CD14-positive monocyte (primary cell): Measurements from ENCODE around the gene GPRC5A. TPM values are rescaled to one million over a fixed set of nuclear protein-coding genes. Genes with fewer than 3 reads are reported as not detected.

Experiments used
- DNase-seq, 3 donors: peaks; one replicate each; pipeline ENCODE4 v3.0.0-alpha.2; 2011 to 2022
- H2AFZ ChIP-seq: 2 replicates; pipeline ENCODE4 v1.6.0; 2012; ENCODE audit warnings: mild to moderate bottlenecking, low read depth, low read length, inconsistent platforms; ENCODE audit not compliant: insufficient read depth, poor library complexity, severe bottlenecking
- H3K27ac ChIP-seq, 2 donors: 1 replicate in 1 of 2; 2 replicates in 1 of 2; pipeline ENCODE4 v1.5.1; 2012 to 2013; ENCODE audit warnings: low read length in 2 of 2, control low read depth in 1 of 2, inconsistent platforms in 1 of 2, low read depth in 1 of 2, mild to moderate bottlenecking in 1 of 2
- H3K27me3 ChIP-seq, 2 donors: one replicate each; pipeline versions ENCODE4 v1.6.0 to v1.6.1; 2011 to 2013; ENCODE audit warnings: low read length in 2 of 2; ENCODE audit not compliant: control insufficient read depth in 2 of 2, insufficient read depth in 2 of 2
- H3K36me3 ChIP-seq, 2 donors: replicated peaks in 1 of 2; 1 replicate in 1 of 2; 2 replicates in 1 of 2; pipeline versions ENCODE4 v1.5.1 to v1.6.1; 2012 to 2013; ENCODE audit warnings: low read length in 2 of 2, control low read depth in 1 of 2, inconsistent platforms in 1 of 2, mild to moderate bottlenecking in 1 of 2; ENCODE audit not compliant: insufficient read depth in 2 of 2, control insufficient read depth in 1 of 2
- H3K4me1 ChIP-seq, 2 donors: 1 replicate in 1 of 2; 2 replicates in 1 of 2; pipeline versions ENCODE4 v1.5.1 to v1.6.1; 2012 to 2013; ENCODE audit warnings: low read length in 2 of 2, control low read depth in 1 of 2, inconsistent platforms in 1 of 2, mild to moderate bottlenecking in 1 of 2, moderate library complexity in 1 of 2; ENCODE audit not compliant: insufficient read depth in 2 of 2, control insufficient read depth in 1 of 2
- H3K4me2 ChIP-seq: replicated peaks from 2 replicates; pipeline ENCODE3; 2012; ENCODE audit warnings: low read length, moderate library complexity, mild to moderate bottlenecking; ENCODE audit not compliant: poor library complexity, severe bottlenecking; ENCODE audit errors: extremely low read depth
- H3K4me3 ChIP-seq, 3 experiments: fragments of 200-600 bp in 1 of 3; sonication (generic) in 1 of 3; replicated peaks in 1 of 3; 1 replicate in 2 of 3; 2 replicates in 1 of 3; pipeline ENCODE4 v1.5.1; 2011 to 2013; ENCODE audit warnings: low read length in 3 of 3, mild to moderate bottlenecking in 3 of 3, control low read depth in 2 of 3, low read depth in 2 of 3, inconsistent platforms in 1 of 3, moderate library complexity in 1 of 3
- H3K79me2 ChIP-seq: 2 replicates; pipeline ENCODE4 v1.6.0; 2012; ENCODE audit warnings: mild to moderate bottlenecking, control low read depth, inconsistent platforms, low read length, moderate library complexity; ENCODE audit not compliant: insufficient read depth
- H3K9ac ChIP-seq: 2 replicates; pipeline ENCODE4 v1.6.0; 2017; ENCODE audit warnings: low read length, mild to moderate bottlenecking; ENCODE audit not compliant: insufficient read depth, poor library complexity, severe bottlenecking
- H3K9me3 ChIP-seq, 2 donors: replicated peaks in 1 of 2; 1 replicate in 1 of 2; 2 replicates in 1 of 2; pipeline versions ENCODE4 v1.5.1 to v1.6.1; 2012 to 2013; ENCODE audit warnings: low read length in 2 of 2, control low read depth in 1 of 2; ENCODE audit not compliant: control insufficient read depth in 1 of 2, insufficient read depth in 1 of 2
- H4K20me1 ChIP-seq: 2 replicates; pipeline ENCODE4 v1.6.0; 2012; ENCODE audit warnings: mild to moderate bottlenecking, low read length, control low read depth, moderate library complexity; ENCODE audit not compliant: insufficient read depth
- H3K27ac Mint-ChIP-seq, 7 donors: one replicate each; pipeline ENCODE4 v1.8.0; 2020; ENCODE audit warnings: mild to moderate bottlenecking in 7 of 7, mixed read lengths in 7 of 7, moderate library complexity in 6 of 7, inconsistent platforms in 2 of 7
- H3K27me3 Mint-ChIP-seq, 3 donors: one replicate each; pipeline ENCODE4 v1.8.0; 2021 to 2022; ENCODE audit warnings: low read depth in 3 of 3, mild to moderate bottlenecking in 3 of 3, mixed read lengths in 3 of 3, moderate library complexity in 3 of 3, inconsistent platforms in 1 of 3
- H3K36me3 Mint-ChIP-seq, 2 donors: one replicate each; pipeline ENCODE4 v1.8.0; 2020; ENCODE audit warnings: mixed read lengths in 2 of 2, inconsistent platforms in 1 of 2, mild to moderate bottlenecking in 1 of 2
- H3K4me1 Mint-ChIP-seq: one replicate; pipeline ENCODE4 v1.8.0; 2020; ENCODE audit warnings: mild to moderate bottlenecking, mixed read lengths
- H3K4me3 Mint-ChIP-seq, 2 donors: one replicate each; pipeline ENCODE4 v1.8.0; 2020; ENCODE audit warnings: mild to moderate bottlenecking in 2 of 2, mixed read lengths in 2 of 2, moderate library complexity in 1 of 2
- H3K9me3 Mint-ChIP-seq, 7 donors: one replicate each; pipeline ENCODE4 v1.8.0; 2020 to 2022; ENCODE audit warnings: mixed read lengths in 7 of 7, mild to moderate bottlenecking in 6 of 7, moderate library complexity in 6 of 7, inconsistent platforms in 2 of 7
- whole genome bisulfite sequencing: methylation state at CpG from one replicate; pipeline ENCODE4 v1.1.5; 2013; ENCODE audit warnings: missing lambda C conversion rate; ENCODE audit not compliant: insufficient coverage; 5-methylcytosine and 5-hydroxymethylcytosine counted together
- intact Hi-C, 2 donors: fragments of 100-400 bp; cut with micrococcal nuclease; formaldehyde crosslinking; loops; one replicate each; pipeline versions ENCODE4 v1.15.0 to v1.15.1; 2023
- polyA plus RNA-seq, 3 donors: library from polyadenylated mRNA; depleted of rRNA in 1 of 3; unstranded in 2 of 3; stranded (reverse) in 1 of 3; fragments of 300-500 nt in 2 of 3; fragments of >200 nt in 1 of 3; fragmentation: Illumina TruSeq in 2 of 3; gene quantifications; 1 replicate in 2 of 3; 2 replicates in 1 of 3; pipeline ENCODE4 v1.2.3, GENCODE V29; 2012 to 2021
- TF ChIP-seq, protein P1 (sequence below): fragments of 200-600 bp; IDR thresholded peaks from one replicate; pipeline ENCODE4 v1.8.0; 2022; ENCODE audit warnings: antibody characterized with exemption, mild to moderate bottlenecking

The GPRC5A gene
- polyA plus RNA-seq, 3 donors = 0.43 TPM; not detected in 2

DNA sequence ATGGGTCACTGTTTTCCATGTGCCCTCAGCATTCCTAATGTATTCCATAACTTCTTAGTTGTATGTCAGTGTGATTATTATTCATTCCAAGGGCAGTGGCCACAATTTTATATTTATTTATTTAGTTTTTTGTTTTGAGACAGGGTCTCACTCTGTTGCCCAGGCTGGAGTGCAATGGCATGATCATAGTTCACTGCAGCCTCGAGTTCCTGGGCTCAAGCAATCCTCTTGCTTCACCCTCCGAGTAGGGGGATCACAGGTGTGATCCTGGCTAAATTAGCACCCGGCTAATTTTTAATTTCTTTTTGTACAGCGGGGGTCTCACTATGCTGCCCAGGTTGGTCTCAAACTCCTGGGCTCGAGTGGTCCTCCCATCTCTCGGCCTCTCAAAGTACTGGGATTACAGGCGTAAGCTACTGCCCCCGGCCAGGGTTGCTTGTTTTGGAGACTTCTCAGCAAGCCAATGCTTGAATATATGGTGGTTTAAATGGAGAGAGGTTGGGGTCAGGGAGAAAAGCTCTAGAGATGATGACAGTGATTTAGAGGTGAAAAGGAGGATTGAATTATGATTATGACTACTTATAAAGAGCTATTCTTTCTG lies 7.6 kb downstream of the GPRC5A start:
- H4K20me1 ChIP-seq = no peaks in the 10 kb centered on the region
- H3K36me3 ChIP-seq = no peaks in the 10 kb centered on the region
- TF ChIP-seq, protein P1, sequence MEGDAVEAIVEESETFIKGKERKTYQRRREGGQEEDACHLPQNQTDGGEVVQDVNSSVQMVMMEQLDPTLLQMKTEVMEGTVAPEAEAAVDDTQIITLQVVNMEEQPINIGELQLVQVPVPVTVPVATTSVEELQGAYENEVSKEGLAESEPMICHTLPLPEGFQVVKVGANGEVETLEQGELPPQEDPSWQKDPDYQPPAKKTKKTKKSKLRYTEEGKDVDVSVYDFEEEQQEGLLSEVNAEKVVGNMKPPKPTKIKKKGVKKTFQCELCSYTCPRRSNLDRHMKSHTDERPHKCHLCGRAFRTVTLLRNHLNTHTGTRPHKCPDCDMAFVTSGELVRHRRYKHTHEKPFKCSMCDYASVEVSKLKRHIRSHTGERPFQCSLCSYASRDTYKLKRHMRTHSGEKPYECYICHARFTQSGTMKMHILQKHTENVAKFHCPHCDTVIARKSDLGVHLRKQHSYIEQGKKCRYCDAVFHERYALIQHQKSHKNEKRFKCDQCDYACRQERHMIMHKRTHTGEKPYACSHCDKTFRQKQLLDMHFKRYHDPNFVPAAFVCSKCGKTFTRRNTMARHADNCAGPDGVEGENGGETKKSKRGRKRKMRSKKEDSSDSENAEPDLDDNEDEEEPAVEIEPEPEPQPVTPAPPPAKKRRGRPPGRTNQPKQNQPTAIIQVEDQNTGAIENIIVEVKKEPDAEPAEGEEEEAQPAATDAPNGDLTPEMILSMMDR = no peak
- peaks cover 6 to 7% of the 10 kb centered on the region in 2 donors for H3K4me1 ChIP-seq
- H2AFZ ChIP-seq = no peak overlapping the region
- H3K79me2 ChIP-seq = no peaks in the 10 kb centered on the region
- Mint-ChIP-seq H3K36me3 (no peaks in the 10 kb centered on the region), H3K4me1 (peaks cover 6% of the 10 kb centered on the region), H3K9me3 (no peaks in the 10 kb centered on the region), H3K27me3 (peaks cover 0 to 4% (median 2%) of the 10 kb centered on the region in 3 donors), H3K4me3 (no peak overlapping the region), H3K27ac (peak overlapping the region in 2 of 7 donors; percentile 12 to 53)
- no peak for DNase-seq
- intact Hi-C loops = no loop called here
- no peaks in the 10 kb centered on the region for H3K9me3 ChIP-seq
- no peaks in the 10 kb centered on the region for H3K27me3 ChIP-seq
- no peak overlapping the region for H3K27ac ChIP-seq
- H3K4me2 ChIP-seq = no peak overlapping the region
- H3K9ac ChIP-seq = no peak overlapping the region
- H3K4me3 ChIP-seq = no peak overlapping the region
- 95% methylated on average over 7 of the region's 8 CpGs for WGBS

DNA sequence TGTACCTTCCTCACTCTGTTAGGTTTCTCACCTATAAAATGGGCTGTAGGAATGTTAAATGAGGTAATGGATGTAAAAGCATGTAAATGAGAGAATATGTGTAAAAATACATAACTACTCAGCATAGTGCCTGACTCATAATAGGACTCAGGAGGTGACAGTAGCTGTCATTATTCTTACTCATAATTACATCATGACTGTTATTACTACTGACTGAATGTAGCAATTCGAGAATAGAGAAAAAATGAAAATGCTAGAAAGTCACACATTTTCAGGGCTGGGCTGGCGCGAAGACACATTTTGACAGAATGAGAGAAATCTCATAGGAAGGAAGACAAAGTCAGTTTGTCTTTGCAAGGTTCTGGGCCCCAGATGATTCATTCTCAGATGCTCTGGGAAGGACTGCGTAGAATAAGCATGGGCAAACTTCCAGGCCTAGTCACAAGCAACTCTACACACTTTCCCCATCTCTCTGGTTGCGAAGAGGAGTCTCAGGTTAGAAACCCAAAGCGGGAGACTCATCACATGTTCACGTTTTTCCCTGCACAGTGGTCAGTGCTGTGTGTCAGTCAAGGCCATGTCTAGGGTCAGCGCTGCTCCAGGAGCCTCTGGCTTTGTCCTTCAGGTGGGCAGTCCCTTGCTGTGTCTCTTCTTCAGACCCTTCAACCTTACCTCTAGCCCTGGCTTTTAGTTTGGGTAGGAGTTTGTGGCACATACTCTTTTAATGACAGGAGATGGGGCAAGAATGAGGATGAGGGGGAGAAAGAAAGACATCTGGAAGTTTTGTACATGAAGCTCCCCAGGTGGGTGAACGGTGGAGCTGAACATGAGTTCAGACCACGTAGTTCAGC lies 8.4 kb downstream of the GPRC5A start:
- Histone ChIP-seq H3K27me3 (no peaks in the 10 kb centered on the region), H3K9me3 (no peaks in the 10 kb centered on the region), H4K20me1 (no peaks in the 10 kb centered on the region), H3K79me2 (no peaks in the 10 kb centered on the region), H3K4me2 (no peak overlapping the region), H3K4me3 (no peak overlapping the region), H2AFZ (no peak overlapping the region), H3K36me3 (no peaks in the 10 kb centered on the region), H3K4me1 (peaks cover 7 to 9% of the 10 kb centered on the region in 2 donors), H3K27ac (no peak overlapping the region), H3K9ac (no peak overlapping the region)
- WGBS = 98% methylated on average over 7 of the region's 10 CpGs
- Mint-ChIP-seq H3K27ac (no peak overlapping the region), H3K36me3 (no peaks in the 10 kb centered on the region), H3K4me3 (no peak overlapping the region), H3K4me1 (peaks cover 9% of the 10 kb centered on the region), H3K9me3 (no peaks in the 10 kb centered on the region), H3K27me3 (peaks cover 0 to 4% (median under 1%) of the 10 kb centered on the region in 3 donors)
- peak in 1 of 3 donors; percentile 26 for DNase-seq
- TF ChIP-seq, protein P1 = no peak
- intact Hi-C loops = no loop called here
